Esophagus muscularis mucosa (tissue), 4 donors: ENCODE results near the gene DDX43. TPM values are rescaled to one million over a fixed set of nuclear protein-coding genes. Genes with fewer than 3 reads are reported as not detected.

Experiments used
- DNase-seq: peaks from one replicate; pipeline ENCODE4 v3.0.0-alpha.2; 2017; ENCODE audit errors: extremely low spot score
- H3K27ac ChIP-seq, 4 donors: fragments of 200-600 bp; sonication (generic); replicated peaks in 1 of 4; 1 replicate in 3 of 4; 2 replicates in 1 of 4; pipeline ENCODE4 v1.5.1; 2016 to 2019; ENCODE audit warnings: mild to moderate bottlenecking in 1 of 4
- H3K27me3 ChIP-seq, 4 donors: fragments of 200-600 bp; sonication (generic); one replicate each; pipeline versions ENCODE4 v1.5.1 to v1.6.0; 2016 to 2019
- H3K36me3 ChIP-seq, 4 donors: fragments of 200-600 bp; sonication (generic); one replicate each; pipeline ENCODE4 v1.5.1; 2016 to 2019
- H3K4me1 ChIP-seq, 4 donors: fragments of 200-600 bp; sonication (generic); one replicate each; pipeline ENCODE4 v1.5.1; 2016 to 2019
- H3K4me3 ChIP-seq, 4 donors: fragments of 200-600 bp; sonication (generic); 1 replicate in 2 of 4; 2 replicates in 2 of 4; pipeline ENCODE4 v1.5.1; 2016 to 2019; ENCODE audit warnings: mild to moderate bottlenecking in 4 of 4, moderate library complexity in 1 of 4
- H3K9me3 ChIP-seq, 4 donors: fragments of 200-600 bp; sonication (generic); 1 replicate in 3 of 4; 2 replicates in 1 of 4; pipeline ENCODE4 v1.5.1; 2016 to 2019
- EP300 ChIP-seq: sonication (generic); formaldehyde crosslinking; IDR thresholded peaks from one replicate; pipeline ENCODE4 v1.6.1; 2017; ENCODE audit warnings: antibody characterized with exemption
- POLR2A ChIP-seq: fragments of 450-650 bp; IDR thresholded peaks from one replicate; pipeline ENCODE4 v1.6.1; 2017; ENCODE audit warnings: antibody characterized with exemption, moderate library complexity, mild to moderate bottlenecking, low read depth
- POLR2AphosphoS5 ChIP-seq, 2 donors: sonication (generic); formaldehyde crosslinking; IDR thresholded peaks; one replicate each; pipeline ENCODE4 v1.6.1; 2017; ENCODE audit warnings: antibody characterized with exemption in 2 of 2
- WGBS: methylation state at CpG from one replicate; pipeline ENCODE4 v1.1.5; 2018; 5-methylcytosine and 5-hydroxymethylcytosine counted together
- intact Hi-C: fragments of 100-400 bp; cut with DNase I; formaldehyde crosslinking; loops from one replicate; pipeline ENCODE4 v1.15.1; 2023
- total RNA-seq, 4 donors: library from RNA; depleted of rRNA; stranded (reverse); fragments of >200 nt; gene quantifications; one replicate each; pipeline versions ENCODE4 v1.1.0 to v1.2.1, GENCODE V29; 2016
- TF ChIP-seq, protein P1 (sequence below), 3 experiments: fragments of 200-600 bp in 2 of 3; fragments of 450-650 bp in 1 of 3; sonication (generic) in 2 of 3; IDR thresholded peaks; one replicate each; pipeline ENCODE4 v1.5.1; 2017 to 2019; ENCODE audit warnings: antibody characterized with exemption in 3 of 3, mild to moderate bottlenecking in 2 of 3, moderate library complexity in 1 of 3

DDX43 gene
- total RNA-seq, 4 donors from 2014 or later = 0.80 to 3.5 (median 1.3) TPM

DNA sequence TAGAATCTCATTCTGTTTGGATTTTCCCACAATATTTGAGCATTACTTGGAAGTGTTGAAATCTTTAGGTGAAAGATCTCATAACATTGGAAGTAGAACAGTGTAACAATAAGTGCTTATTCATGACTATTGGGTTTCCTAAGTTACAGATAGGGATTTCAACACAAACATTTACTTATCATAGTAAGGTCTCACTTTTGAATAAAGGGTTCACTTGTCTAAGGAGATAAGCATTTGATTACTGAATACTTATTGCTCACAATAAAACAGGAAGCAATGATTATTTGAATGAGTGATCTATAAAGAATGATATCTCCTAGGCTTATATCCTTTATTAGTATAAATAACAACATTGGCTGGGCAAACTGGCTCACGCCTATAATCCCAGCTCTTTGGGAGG, 14.8 kb downstream of the DDX43 start:
- TF ChIP-seq POLR2AphosphoS5 (IDR thresholded peaks at IDR 0.05) (no peak), EP300 (no peak), POLR2A (no peak)
- TF ChIP-seq, protein P1, sequence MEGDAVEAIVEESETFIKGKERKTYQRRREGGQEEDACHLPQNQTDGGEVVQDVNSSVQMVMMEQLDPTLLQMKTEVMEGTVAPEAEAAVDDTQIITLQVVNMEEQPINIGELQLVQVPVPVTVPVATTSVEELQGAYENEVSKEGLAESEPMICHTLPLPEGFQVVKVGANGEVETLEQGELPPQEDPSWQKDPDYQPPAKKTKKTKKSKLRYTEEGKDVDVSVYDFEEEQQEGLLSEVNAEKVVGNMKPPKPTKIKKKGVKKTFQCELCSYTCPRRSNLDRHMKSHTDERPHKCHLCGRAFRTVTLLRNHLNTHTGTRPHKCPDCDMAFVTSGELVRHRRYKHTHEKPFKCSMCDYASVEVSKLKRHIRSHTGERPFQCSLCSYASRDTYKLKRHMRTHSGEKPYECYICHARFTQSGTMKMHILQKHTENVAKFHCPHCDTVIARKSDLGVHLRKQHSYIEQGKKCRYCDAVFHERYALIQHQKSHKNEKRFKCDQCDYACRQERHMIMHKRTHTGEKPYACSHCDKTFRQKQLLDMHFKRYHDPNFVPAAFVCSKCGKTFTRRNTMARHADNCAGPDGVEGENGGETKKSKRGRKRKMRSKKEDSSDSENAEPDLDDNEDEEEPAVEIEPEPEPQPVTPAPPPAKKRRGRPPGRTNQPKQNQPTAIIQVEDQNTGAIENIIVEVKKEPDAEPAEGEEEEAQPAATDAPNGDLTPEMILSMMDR (IDR thresholded peaks at IDR 0.05) = no peak

DNA sequence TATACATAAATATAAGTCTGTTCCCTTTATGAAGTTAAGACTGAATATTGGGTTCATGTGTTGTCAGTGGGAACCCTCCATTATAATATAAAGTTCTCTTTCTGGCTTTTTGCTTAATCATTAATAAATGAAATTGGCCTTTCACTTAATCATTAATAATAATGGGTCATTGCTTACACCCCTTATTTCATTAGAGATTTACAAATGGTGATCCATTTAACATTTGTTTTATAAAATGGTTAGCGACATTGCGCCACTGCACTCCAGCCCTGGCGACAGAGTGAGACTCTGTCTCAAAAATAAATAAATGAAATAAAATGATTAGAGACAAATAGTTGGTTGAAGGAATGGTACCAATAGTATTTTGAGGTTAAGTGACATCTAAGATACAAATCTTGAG, 18.5 kb downstream of the DDX43 start:
- H3K36me3 ChIP-seq = peaks cover 0 to 12% (median 0%) of the 10 kb centered on the region in 4 donors
- no peak for DNase-seq
- intact Hi-C loops = no loop called here
- TF ChIP-seq, protein P1 (IDR thresholded peaks at IDR 0.05) = no peak
- TF ChIP-seq POLR2A (no peak), POLR2AphosphoS5 (IDR thresholded peaks at IDR 0.05) (no peak), EP300 (no peak)
- no peak overlapping the region for H3K27ac ChIP-seq
- no peaks in the 10 kb centered on the region for H3K9me3 ChIP-seq
- no peaks in the 10 kb centered on the region for H3K27me3 ChIP-seq
- 83% methylated on average over 3 of the region's 3 CpGs for WGBS
- H3K4me1 ChIP-seq = no peaks in the 10 kb centered on the region
- H3K4me3 ChIP-seq = no peak overlapping the region

More for the DNA sequence above, 14.8 kb downstream of the DDX43 start:
- H3K9me3 ChIP-seq = no peaks in the 10 kb centered on the region
- H3K4me3 ChIP-seq = no peak overlapping the region
- peaks cover 0 to 4% (median 0%) of the 10 kb centered on the region in 4 donors for H3K36me3 ChIP-seq
- intact Hi-C loops = no loop called here
- H3K4me1 ChIP-seq = no peaks in the 10 kb centered on the region
- H3K27me3 ChIP-seq = no peaks in the 10 kb centered on the region
- DNase-seq = no peak
- H3K27ac ChIP-seq = no peak overlapping the region
- 95% methylated on average over 1 of the region's 1 CpG for WGBS

GRCh38 chr6:73418081-73418741, 23.6 kb downstream of the DDX43 start:
- TF ChIP-seq POLR2AphosphoS5 (IDR thresholded peaks at IDR 0.05) = no peak
- TF ChIP-seq, protein P1 (IDR thresholded peaks at IDR 0.05) = no peak
- TF ChIP-seq EP300 = no peak
- no peak for TF ChIP-seq POLR2A
- 92% methylated on average over 11 of the region's 11 CpGs for WGBS
- Histone ChIP-seq H3K9me3 (no peaks in the 10 kb centered on the region), H3K4me3 (no peak overlapping the region), H3K36me3 (peaks cover 0 to 26% (median 7%) of the 10 kb centered on the region in 4 donors), H3K4me1 (no peaks in the 10 kb centered on the region), H3K27me3 (no peaks in the 10 kb centered on the region), H3K27ac (no peak overlapping the region)
- DNase-seq = no peak
- intact Hi-C loops = no loop called here

DNA sequence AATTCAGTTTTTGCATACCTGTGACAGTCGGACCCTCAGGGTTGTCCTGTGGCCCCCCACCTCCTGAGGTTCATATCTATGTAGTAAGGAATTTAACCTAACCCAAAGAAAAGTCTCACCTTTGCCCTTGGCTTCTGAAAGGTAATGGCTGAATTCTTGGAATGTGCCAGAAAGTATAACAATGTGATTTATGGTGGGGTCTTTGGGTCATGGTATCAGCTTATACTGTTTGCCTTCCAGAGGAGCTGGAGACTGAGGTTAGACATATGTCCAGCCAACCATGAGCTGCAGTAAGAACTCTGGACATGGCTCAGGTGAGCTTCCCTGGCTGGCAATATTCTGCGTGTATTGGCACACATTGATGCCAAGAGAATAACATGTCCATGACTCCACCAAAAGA, 26.9 kb downstream of the DDX43 start:
- no peak for TF ChIP-seq POLR2A
- no peak for TF ChIP-seq POLR2AphosphoS5 (IDR thresholded peaks at IDR 0.05)
- TF ChIP-seq, protein P1 (IDR thresholded peaks at IDR 0.05) = no peak
- TF ChIP-seq EP300 = no peak
- no peak overlapping the region for H3K27ac ChIP-seq
- intact Hi-C loops = no loop called here
- no peaks in the 10 kb centered on the region for H3K9me3 ChIP-seq
- peaks cover 0 to 49% (median 17%) of the 10 kb centered on the region in 4 donors for H3K36me3 ChIP-seq
- 69% methylated on average over 2 of the region's 2 CpGs for WGBS
- H3K4me3 ChIP-seq = no peak overlapping the region
- no peaks in the 10 kb centered on the region for H3K4me1 ChIP-seq
- H3K27me3 ChIP-seq = no peaks in the 10 kb centered on the region
- no peak for DNase-seq

DNA sequence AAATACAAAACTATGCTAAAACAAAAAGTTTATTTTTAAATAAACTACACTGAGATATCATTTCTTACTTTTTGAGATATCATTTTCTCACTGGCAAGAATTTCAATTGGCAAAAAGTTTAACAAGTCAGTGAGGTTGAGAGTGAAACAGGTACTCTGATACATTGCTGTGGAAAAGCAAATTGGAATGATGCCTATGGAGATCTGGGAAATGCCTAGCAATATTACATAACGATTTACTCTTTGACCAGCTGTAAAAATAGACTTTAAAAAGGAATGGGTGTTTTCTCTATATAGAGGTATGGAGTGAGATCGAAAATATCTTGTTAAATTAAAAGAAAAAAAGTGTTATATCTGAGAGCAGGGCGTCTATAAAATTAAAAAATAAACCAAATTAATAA, 40.6 kb downstream of the DDX43 start:
- no peak for DNase-seq
- H3K9me3 ChIP-seq = no peaks in the 10 kb centered on the region
- intact Hi-C loops = no loop called here
- no peak for TF ChIP-seq POLR2A
- TF ChIP-seq POLR2AphosphoS5 (IDR thresholded peaks at IDR 0.05) = no peak
- TF ChIP-seq EP300 = no peak
- TF ChIP-seq, protein P1 (IDR thresholded peaks at IDR 0.05) = no peak
- H3K27me3 ChIP-seq = no peaks in the 10 kb centered on the region
- H3K4me3 ChIP-seq = no peak overlapping the region
- H3K27ac ChIP-seq = no peak overlapping the region
- 86% methylated on average over 3 of the region's 3 CpGs for WGBS
- H3K4me1 ChIP-seq = no peaks in the 10 kb centered on the region
- peaks cover 13 to 76% (median 27%) of the 10 kb centered on the region in 4 donors for H3K36me3 ChIP-seq
